Vagina (tissue), 2 donors: ENCODE data around the gene RYR2.

Source experiments
- CTCF ChIP-seq, 3 experiments: fragments of 450-650 bp in 2 of 3; fragments of 200-600 bp in 1 of 3; sonication (generic) in 1 of 3; IDR thresholded peaks; one replicate each; pipeline ENCODE4 v1.5.1; 2017 to 2019; ENCODE audit warnings: antibody characterized with exemption in 3 of 3, mild to moderate bottlenecking in 2 of 3, moderate library complexity in 2 of 3
- POLR2A ChIP-seq, 2 donors: fragments of 450-650 bp; IDR thresholded peaks; one replicate each; pipeline ENCODE4 v1.6.1; 2017; ENCODE audit warnings: antibody characterized with exemption in 2 of 2, mild to moderate bottlenecking in 2 of 2, moderate library complexity in 2 of 2
- POLR2AphosphoS5 ChIP-seq, 2 donors: sonication (generic); formaldehyde crosslinking; IDR thresholded peaks; one replicate each; pipeline ENCODE4 v1.9.0; 2017; ENCODE audit warnings: antibody characterized with exemption in 2 of 2, mild to moderate bottlenecking in 2 of 2, low read depth in 1 of 2; ENCODE audit not compliant: insufficient read depth in 1 of 2

GRCh38 chr1:237040823-237041222, 1.2 kb upstream of the RYR2 start:
- no peak for TF ChIP-seq CTCF (IDR thresholded peaks at IDR 0.05)
- no peak for TF ChIP-seq POLR2A (IDR thresholded peaks at IDR 0.05)
- TF ChIP-seq POLR2AphosphoS5 (IDR thresholded peaks at IDR 0.05; ENCODE audit: insufficient read depth in 1 of 2, low read depth in 1 of 2), result no peak
